GM10266 (cell line): ENCODE data around the gene RTN4.

Experiments used
- DNase-seq: peaks from one replicate; pipeline ENCODE4 v3.0.0; 2012; ENCODE audit errors: extremely low spot score
- TF ChIP-seq, protein P1 (sequence below): IDR thresholded peaks from 2 replicates; pipeline ENCODE4 v1.5.1; 2012; ENCODE audit warnings: mild to moderate bottlenecking, low read depth; ENCODE audit not compliant: control insufficient read depth, insufficient read depth; ENCODE audit errors: missing control alignments

The RTN4 gene

DNA sequence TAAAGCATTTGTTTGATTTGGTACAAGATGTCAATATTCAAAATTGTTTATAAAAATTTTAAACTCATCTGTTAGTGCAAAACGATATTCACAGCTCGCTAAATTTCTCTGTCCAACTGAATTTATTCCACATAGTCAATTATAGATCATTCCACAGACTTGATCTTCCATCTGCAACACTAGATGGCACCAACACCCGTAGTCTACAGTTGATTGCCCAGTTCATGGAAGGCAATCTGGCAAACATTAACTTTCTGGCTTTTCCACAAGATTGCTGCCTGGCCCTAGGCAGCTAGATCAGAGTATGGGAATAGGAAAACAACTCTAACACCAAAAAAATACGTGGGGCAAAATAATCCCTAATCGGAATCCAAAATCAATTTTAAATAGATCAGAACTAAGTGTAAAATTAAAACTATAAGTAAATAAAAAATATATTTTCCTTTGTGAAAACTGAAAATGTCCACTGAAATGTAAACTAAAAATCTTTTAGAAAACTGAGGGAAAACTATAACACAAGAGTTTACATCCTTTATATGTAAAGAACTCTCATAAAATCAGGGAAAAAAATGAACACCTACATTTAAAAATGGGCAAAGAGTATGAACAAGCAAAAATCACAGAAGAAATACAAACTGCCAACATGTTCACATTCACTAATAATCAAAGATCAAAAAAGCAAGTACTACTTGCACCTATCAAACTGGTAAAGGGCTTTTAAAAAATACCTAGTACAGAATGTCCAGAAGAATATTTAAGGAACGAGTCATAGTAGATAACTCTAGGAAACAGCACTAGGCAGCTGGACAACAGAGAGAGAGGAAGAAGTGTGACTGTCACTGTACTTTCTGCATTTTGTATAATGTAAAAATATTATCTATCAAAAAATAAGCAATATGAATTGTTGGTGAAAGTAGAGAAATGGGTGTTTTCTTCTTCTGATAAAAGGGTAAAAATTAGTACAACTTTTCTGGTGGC, 35.0 kb downstream of the RTN4 start:
- TF ChIP-seq, protein P1, sequence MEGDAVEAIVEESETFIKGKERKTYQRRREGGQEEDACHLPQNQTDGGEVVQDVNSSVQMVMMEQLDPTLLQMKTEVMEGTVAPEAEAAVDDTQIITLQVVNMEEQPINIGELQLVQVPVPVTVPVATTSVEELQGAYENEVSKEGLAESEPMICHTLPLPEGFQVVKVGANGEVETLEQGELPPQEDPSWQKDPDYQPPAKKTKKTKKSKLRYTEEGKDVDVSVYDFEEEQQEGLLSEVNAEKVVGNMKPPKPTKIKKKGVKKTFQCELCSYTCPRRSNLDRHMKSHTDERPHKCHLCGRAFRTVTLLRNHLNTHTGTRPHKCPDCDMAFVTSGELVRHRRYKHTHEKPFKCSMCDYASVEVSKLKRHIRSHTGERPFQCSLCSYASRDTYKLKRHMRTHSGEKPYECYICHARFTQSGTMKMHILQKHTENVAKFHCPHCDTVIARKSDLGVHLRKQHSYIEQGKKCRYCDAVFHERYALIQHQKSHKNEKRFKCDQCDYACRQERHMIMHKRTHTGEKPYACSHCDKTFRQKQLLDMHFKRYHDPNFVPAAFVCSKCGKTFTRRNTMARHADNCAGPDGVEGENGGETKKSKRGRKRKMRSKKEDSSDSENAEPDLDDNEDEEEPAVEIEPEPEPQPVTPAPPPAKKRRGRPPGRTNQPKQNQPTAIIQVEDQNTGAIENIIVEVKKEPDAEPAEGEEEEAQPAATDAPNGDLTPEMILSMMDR = peak; percentile 51
- DNase-seq = peak; percentile 16

DNA sequence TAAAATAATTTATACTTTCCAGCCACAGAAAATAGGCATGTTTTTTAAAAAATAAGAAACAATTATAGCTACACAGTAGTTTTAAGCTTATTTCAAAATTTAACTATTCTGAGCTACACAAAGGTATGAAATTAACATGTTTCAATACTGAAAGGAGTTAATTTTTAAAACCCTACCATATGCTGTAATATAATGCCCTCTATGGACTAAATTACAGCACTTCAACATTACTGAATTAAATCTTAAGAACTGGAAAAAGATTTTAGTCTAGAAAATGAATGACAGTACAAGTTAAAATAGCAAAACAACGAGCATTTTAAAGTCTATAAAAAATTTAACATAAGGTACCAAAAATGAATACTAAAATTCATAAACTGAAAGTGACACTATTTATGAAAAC, 36.3 kb downstream of the RTN4 start:
- TF ChIP-seq, protein P1 = no peak
- no peak for DNase-seq

DNA sequence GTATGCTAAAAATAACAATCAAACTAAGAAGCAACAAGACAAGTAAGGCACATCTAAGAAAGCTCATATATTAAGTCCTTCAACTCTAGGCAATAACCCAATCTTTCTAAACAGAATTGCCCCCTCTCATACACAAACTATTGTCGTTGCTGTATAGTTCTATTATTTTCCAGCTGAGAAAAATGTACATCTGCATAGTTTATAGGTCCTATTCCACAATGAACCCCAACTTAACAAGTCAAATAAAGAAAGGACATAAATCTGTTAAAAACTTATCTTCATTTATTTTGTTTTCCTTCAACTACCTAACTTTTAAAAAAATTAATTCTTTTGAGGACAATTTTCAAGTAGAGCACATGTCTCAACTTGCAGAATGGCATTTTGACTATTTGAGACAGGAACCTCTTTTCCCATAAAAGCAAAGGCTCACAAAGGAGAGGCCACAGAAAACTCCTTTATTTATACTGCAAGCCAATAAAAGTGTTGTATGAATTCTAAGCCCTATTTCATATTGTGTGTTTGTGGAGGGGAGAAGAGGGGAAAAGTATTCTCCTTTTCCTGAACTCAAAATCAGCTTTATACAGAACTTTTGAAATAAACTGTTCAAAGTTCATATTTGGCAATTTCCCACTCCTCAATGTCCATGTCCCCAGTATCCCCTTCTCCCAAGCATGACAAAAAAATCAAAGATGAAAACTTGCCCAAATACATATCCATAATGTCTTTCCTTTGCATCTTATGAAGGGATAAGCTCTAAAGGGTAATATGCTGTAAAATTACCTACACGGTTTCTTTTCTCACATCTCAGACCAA, 37.4 kb downstream of the RTN4 start:
- no peak for DNase-seq

DNA sequence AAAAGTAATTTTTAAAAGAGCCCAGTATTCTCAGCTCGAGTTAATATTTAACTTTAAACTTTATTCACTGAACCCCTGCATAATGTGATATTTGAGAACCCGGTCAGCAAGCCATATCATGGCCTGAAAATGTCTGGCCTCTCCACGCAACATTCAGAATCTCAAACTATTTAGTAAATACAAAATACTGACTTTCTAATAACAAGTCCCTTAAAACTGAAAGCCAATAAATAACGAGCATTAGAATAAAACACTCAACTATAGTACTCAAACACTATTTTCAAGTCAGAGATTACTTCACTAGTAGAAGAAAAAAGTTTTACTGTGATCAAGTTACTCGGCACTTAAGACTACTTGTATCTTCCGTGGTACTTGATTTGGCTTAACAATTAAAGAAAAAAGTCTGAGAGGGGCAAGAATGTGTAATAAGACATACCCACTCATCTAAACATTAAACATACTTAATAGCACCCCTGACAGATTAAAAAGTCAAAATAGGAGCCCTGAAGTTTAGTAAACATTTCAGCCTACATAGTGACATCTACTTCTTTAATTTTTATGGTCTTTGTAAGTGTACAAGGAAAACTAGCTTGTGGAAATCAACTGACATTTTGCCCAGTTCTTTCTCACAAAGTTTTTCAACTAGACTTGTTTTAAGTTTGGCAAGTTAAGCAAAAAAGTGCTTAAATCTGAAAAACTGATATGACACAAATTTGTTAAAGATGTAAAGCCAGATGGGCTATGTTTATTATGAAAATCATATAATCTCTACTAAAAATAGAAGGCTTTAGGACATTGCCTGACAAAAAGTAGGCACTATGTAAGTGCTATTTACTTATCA, 38.2 kb downstream of the RTN4 start:
- TF ChIP-seq, protein P1 = no peak
- no peak for DNase-seq

More for the DNA sequence above, 37.4 kb downstream of the RTN4 start:
- TF ChIP-seq, protein P1 = no peak

DNA sequence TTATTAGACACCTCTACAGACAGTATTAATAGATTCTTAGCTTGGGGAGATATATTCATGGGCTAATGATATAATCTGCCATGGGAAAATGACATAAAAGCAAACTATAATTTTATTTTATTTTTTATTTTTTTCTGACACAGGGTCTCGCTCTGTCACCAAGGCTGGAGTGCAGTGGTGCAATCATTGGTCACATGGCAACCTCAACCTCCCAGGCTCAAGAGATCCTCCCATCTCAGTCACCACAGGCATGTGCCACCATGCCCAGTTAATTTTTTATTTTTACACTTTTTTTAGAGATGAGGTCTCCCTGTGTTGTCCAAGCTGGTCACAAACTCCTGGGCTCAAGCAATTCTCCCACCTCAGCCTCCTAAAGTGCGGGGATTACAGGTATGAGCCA, 39.3 kb downstream of the RTN4 start:
- no peak for DNase-seq

DNA sequence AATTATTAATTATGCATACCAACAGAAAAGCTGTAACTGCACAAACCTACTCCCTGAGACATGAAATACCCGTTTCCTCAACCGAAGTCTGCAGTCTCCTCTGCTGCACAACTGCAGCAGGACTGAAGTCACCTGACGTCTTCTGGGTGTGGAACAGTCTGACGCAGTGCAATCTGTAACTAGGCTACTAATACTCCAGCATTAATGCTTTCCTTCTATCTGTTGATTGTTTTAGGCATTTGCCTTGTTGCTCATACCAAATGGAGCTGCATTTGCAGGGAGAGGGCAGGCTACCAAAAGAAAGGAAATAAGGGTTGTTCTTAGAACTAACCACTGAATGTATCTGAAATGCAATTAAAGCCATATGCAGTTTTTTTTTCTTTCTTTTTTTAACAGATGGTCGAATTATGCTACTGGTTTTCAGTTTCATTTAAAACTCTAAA, 40.1 kb downstream of the RTN4 start:
- TF ChIP-seq, protein P1 = no peak

More for the DNA sequence above, 39.3 kb downstream of the RTN4 start:
- TF ChIP-seq, protein P1 = no peak

More for the DNA sequence above, 40.1 kb downstream of the RTN4 start:
- DNase-seq = peak; percentile 43
